ENCODE data around the gene RFC1.
"Not testable (repeated sequence)": the region's sequence is repeated elsewhere in the genome, so short reads cannot be mapped to it uniquely, and the experiment has no call there.

RFC1 gene, protein sequence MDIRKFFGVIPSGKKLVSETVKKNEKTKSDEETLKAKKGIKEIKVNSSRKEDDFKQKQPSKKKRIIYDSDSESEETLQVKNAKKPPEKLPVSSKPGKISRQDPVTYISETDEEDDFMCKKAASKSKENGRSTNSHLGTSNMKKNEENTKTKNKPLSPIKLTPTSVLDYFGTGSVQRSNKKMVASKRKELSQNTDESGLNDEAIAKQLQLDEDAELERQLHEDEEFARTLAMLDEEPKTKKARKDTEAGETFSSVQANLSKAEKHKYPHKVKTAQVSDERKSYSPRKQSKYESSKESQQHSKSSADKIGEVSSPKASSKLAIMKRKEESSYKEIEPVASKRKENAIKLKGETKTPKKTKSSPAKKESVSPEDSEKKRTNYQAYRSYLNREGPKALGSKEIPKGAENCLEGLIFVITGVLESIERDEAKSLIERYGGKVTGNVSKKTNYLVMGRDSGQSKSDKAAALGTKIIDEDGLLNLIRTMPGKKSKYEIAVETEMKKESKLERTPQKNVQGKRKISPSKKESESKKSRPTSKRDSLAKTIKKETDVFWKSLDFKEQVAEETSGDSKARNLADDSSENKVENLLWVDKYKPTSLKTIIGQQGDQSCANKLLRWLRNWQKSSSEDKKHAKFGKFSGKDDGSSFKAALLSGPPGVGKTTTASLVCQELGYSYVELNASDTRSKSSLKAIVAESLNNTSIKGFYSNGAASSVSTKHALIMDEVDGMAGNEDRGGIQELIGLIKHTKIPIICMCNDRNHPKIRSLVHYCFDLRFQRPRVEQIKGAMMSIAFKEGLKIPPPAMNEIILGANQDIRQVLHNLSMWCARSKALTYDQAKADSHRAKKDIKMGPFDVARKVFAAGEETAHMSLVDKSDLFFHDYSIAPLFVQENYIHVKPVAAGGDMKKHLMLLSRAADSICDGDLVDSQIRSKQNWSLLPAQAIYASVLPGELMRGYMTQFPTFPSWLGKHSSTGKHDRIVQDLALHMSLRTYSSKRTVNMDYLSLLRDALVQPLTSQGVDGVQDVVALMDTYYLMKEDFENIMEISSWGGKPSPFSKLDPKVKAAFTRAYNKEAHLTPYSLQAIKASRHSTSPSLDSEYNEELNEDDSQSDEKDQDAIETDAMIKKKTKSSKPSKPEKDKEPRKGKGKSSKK

GRCh38 chr4:39365830-39366771 is at the start of gene RFC1:
Gene RFC1, minus strand, starts transcription at chr4:39366362. Its CDS starts 121 bp downstream, at chr4:39366241.
- DNase-seq, result peak; percentile 87

DNA sequence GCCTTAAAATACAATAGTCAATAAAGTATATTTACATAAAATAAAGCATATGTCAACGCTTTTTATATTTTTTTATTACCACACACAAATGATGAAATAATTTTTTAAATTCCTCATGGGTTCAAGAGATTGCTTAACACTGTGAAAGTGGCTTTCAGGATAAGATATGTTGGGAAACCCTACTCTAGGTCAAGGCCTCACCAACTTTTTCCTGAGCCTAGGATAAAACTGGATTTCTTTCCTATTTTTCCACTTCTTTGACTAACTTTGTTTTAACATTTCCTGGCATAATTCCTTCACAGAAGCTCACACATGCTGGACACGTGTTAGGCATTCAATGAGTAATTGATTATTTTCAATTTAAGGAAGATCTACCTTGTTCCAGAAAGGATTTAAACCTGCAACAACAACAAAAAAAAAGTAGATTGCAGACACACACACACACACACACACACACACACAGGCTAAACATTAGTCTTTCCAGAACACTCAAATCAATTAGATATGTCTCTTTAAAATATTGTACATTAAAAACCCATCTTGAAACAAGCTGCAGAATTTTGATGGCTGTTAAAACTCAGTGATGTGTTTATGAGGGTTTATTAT is 49.6 kb upstream of the RFC1 start:
- DNase-seq, result no peak

GRCh38 chr4:39411561-39411960 is 45.4 kb upstream of the RFC1 start:
- DNase-seq, result not testable (repeated sequence)

- DNase-seq, result no peak
Measured at GRCh38 chr4:39410415-39410814, 44.3 kb upstream of the RFC1 start.

DNA sequence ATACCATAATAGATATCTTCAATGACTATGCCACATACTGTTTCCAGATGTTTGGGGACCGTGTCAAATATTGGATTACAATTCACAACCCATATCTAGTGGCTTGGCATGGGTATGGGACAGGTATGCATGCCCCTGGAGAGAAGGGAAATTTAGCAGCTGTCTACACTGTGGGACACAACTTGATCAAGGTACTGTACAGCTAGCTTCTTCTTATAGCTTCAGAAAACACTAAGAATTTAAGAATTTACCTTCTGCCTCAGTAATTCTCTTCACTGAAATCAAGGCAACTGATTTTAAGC is 41.4 kb upstream of the RFC1 start:
- no peak for DNase-seq

- no peak for DNase-seq
Measured at GRCh38 chr4:39406763-39407583, 40.8 kb upstream of the RFC1 start, which contains the start of gene KLB. Gene KLB, plus strand, starts transcription at chr4:39406930. Its CDS starts 20 bp downstream, at chr4:39406950.

DNA sequence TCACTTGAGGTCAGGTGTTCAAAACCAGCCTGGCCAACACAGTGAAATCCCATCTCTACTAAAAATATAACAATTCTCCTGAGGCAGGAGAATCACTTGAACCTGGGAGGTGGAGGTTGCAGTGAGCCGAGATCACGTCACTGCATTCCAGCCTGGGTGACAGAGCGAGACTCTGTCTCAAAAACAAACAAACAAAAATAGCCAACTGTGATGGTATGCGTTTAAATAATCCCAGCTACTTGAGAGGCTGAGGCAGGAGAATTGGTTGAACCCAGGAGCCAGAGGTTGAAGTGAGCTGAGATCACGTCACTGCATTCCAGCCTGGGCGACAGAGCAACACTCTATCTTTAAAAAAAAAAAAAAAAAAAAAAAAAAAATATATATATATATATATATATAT is 35.5 kb upstream of the RFC1 start:
- DNase-seq, result not testable (repeated sequence)

DNA sequence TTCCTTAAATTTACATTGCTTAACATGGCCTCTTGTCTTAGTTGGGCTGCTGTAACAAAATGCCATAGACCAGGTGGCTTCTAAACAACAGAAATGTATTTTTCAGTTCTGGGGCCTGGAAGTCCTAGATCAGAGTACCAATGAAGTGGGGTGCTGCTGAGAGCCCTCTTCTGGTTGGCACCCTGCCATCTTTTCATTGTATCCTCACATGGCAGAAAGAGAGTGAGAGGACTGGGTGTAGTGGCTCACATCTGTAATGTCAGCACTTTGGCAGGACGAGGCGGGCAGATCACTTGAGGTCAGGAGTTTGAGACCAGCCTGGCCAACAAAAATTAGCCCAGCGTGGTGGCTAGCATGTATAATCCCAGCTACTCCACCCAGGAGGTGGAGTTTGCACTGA is 28.5 kb upstream of the RFC1 start:
- no peak for DNase-seq

GRCh38 chr4:39390603-39391002 is 24.4 kb upstream of the RFC1 start:
- no peak for DNase-seq

DNA sequence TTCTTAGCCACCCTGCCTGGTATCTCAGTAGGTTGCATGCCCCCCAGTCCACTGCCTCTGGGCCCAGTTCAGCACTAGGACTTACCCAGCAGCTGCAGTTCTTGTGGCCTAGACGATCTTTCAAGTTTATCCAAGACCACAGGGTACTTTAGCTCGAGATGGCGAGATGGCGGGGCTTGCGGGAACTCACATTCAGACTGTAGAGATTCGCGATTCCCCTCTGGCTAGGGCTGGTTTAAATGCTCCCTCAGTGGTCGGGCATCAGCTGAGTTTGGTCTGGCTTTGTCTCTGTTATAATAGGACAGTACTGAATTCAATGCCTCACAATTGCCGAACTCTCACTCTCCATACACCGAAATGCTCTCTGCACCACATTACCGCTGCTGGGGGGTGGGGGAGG is 18.4 kb upstream of the RFC1 start:
- no peak for DNase-seq

GRCh38 chr4:39383690-39384089 is 17.5 kb upstream of the RFC1 start:
- no peak for DNase-seq

DNA sequence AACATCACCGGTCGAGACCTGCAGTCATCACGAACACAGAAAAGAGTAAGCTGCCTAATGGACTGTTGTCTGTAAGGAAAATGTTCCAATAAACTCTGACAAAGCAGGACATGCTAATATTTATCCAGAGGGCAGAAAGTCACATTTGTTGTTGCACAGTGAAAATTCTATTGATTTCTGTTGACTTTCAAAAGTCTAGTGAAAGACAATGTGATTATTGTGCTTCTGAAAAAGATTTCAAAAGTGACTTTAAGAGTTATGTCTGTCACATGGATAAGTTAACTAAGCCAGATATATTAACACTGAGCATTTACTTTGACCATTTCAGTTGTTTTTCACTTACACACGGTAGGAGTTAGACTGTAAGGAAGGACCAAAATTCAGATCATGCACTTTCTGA is 9.3 kb upstream of the RFC1 start:
- no peak for DNase-seq

GRCh38 chr4:39371209-39371608 is 5.0 kb upstream of the RFC1 start:
- not testable (repeated sequence) for DNase-seq

GRCh38 chr4:39369301-39369700 is 3.1 kb upstream of the RFC1 start:
- no peak for DNase-seq

GRCh38 chr4:39367166-39367565 is 1.0 kb upstream of the RFC1 start:
- DNase-seq, result no peak

DNA sequence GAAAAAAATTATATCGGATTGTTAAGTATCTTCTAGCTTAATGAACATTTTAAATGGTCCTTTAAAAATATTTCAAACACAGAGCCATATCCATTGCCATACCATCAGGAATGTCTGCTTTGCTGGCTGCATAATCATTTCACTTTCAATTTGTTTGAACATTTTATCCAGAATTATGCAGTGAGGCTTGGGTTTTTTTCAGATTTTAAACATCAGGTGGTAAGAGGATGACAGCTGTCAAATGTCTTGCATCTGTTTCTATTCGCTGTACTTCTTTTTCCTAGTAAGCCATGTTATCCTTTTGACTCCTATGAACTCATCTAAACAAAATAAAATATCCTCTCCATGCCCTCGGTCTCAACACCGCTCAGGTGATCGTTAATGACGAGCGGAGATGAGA is 802 bp downstream of the RFC1 start:
- no peak for DNase-seq

DNA sequence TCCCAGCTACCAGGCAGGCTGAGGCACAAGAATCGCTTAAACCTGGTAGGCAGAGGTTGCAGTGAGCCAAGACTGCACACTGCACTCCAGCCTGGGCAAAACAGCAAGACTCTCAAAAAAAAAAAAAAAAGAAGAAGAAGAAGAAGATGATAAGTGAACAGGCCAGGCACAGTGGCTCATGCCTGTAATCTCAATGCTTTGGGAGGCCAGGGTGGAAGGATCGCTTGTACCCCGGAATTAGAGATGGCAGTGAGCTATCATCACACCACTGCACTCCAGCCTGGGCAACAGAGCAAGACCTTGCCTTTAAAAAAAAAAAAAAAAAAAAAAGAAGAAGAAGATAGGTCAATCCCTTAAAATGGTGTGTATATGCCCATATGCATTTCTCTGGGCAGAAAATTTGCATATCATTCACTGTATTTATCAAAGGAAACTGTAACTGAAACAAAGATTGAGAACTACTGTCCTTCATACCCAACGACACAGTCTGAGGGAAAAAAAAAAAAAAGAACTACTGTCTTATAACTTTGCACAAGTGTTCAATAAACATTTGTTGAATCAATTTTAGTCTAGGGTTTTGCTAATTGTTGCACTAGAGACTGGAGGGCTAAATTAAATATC is 2.3 kb downstream of the RFC1 start:
- no peak for DNase-seq

DNA sequence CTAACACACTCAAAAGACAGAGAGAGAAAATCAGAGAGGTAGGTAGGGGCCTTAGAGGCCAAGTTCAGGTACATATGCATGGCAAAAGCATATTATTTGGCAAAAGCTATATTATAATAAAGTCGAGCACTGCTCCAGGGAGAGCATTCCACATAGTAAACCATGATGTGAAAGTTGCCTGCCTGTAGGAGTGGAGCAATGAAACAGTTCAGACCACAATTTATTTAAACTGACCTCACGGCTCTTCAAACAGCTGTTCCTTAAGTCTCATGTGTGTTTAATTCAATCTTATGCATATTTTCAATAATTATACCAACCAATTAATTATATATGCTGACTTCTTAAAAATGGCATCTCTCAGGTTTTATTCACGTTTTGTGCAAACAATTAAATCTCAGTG is 3.3 kb downstream of the RFC1 start:
- DNase-seq, result no peak

GRCh38 chr4:39360611-39361010 is 5.6 kb downstream of the RFC1 start:
- DNase-seq, result not testable (repeated sequence)

DNA sequence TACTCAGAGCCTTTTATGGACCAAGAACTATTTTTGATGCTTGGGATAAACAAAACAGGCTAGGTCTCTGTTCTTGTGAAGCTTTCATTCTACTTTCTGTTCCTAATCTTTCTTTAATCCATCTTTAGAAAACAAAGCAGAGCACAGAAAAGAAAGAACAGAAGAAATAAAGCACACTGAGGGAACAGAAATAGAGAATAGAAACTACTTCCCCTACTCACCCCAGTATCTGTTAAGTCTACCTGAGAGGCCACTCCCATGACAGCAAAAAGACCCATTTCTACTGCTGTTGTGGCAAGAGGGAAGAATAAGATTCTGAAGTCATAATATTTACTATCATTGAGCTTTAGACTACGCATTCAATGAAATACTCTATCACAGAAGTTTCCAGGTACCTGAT is 9.2 kb downstream of the RFC1 start:
- no peak for DNase-seq

DNA sequence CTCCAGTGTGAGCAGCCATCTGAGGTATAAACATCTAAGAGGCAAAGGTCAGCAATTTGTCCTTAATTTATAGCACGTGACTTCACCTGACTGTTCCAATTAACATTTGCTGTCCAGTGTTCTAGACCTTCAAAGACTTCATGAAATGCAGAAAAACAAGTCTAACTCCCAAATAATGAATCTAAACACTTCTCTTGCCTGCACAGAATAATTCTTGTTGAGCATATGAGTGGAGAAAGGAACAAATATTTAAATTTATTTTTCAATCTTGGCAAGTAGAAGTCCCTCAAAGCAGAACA is 12.0 kb downstream of the RFC1 start:
- no peak for DNase-seq
